ENCODE data around the gene TAP1.
"Not testable (repeated sequence)": the region's sequence is repeated elsewhere in the genome, so short reads cannot be mapped to it uniquely, and the experiment has no call there.

The TAP1 gene

GRCh38 chr6:32853541-32854375 lies at the start of gene TAP1, which contains the start of gene PSMB9:
Gene TAP1 (minus strand): TSS chr6:32853704. CDS start chr6:32853636, 68 bp downstream.
Gene PSMB9 (plus strand): TSS chr6:32854192. CDS start chr6:32854230, 38 bp downstream.
- DNase-seq = peak; percentile 70 to 85

- peak in 1 of 2 experiments; percentile 12 for DNase-seq
Measured at GRCh38 chr6:32895006-32895345, 41.5 kb upstream of the TAP1 start.

- DNase-seq = peak; percentile 93 to 98
Measured at GRCh38 chr6:32894085-32895005, 40.8 kb upstream of the TAP1 start.

- no peak for DNase-seq
Measured at GRCh38 chr6:32890831-32891230, 37.3 kb upstream of the TAP1 start.

- no peak for DNase-seq
Measured at GRCh38 chr6:32889533-32889932, 36.0 kb upstream of the TAP1 start.

- DNase-seq = no peak
Measured at GRCh38 chr6:32888576-32888975, 35.1 kb upstream of the TAP1 start.

- no peak for DNase-seq
Measured at GRCh38 chr6:32887616-32888015, 34.1 kb upstream of the TAP1 start.

- DNase-seq = peak in 1 of 2 experiments; percentile 7
Measured at GRCh38 chr6:32886681-32887383, 33.3 kb upstream of the TAP1 start.

GRCh38 chr6:32885698-32886286 lies 32.3 kb upstream of the TAP1 start:
- DNase-seq = peak; percentile 18 to 72

- no peak for DNase-seq
Measured at GRCh38 chr6:32883789-32884188, 30.3 kb upstream of the TAP1 start.

- DNase-seq = no peak
Measured at GRCh38 chr6:32882879-32883250, 29.4 kb upstream of the TAP1 start.

GRCh38 chr6:32880962-32881361 lies 27.5 kb upstream of the TAP1 start:
- not testable (repeated sequence) for DNase-seq

- no peak for DNase-seq
Measured at GRCh38 chr6:32879691-32880090, 26.2 kb upstream of the TAP1 start.

GRCh38 chr6:32876603-32877002 lies 23.1 kb upstream of the TAP1 start:
- DNase-seq = no peak

GRCh38 chr6:32873947-32874346 lies 20.4 kb upstream of the TAP1 start:
- DNase-seq = not testable (repeated sequence)

GRCh38 chr6:32868257-32868788 lies 14.8 kb upstream of the TAP1 start:
- peak; percentile 61 to 63 for DNase-seq

- no peak for DNase-seq
Measured at GRCh38 chr6:32867554-32868256, 14.2 kb upstream of the TAP1 start.

GRCh38 chr6:32867022-32867477 lies 13.5 kb upstream of the TAP1 start:
- DNase-seq = no peak

GRCh38 chr6:32865724-32866443 lies 12.4 kb upstream of the TAP1 start:
- DNase-seq = no peak

- no peak for DNase-seq
Measured at GRCh38 chr6:32862725-32863124, 9.2 kb upstream of the TAP1 start.

GRCh38 chr6:32860674-32861073 lies 7.2 kb upstream of the TAP1 start:
- no peak for DNase-seq
